HG02678 (cell line): ENCODE data around the gene SNX11.
A peak's percentile ranks its signal among the peaks of the same experiment; 100 is the strongest.
"Not testable (repeated sequence)": the region's sequence is repeated elsewhere in the genome, so short reads cannot be mapped to it uniquely, and the experiment has no call there.

Source experiments
- ATAC-seq: cut with Tn5 transposase; IDR thresholded peaks from one replicate; pipeline ENCODE4 v1.9.1; 2021; ENCODE audit warnings: mild to moderate bottlenecking, moderate library complexity; ENCODE audit not compliant: unreplicated experiment

The SNX11 gene, protein sequence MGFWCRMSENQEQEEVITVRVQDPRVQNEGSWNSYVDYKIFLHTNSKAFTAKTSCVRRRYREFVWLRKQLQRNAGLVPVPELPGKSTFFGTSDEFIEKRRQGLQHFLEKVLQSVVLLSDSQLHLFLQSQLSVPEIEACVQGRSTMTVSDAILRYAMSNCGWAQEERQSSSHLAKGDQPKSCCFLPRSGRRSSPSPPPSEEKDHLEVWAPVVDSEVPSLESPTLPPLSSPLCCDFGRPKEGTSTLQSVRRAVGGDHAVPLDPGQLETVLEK

DNA sequence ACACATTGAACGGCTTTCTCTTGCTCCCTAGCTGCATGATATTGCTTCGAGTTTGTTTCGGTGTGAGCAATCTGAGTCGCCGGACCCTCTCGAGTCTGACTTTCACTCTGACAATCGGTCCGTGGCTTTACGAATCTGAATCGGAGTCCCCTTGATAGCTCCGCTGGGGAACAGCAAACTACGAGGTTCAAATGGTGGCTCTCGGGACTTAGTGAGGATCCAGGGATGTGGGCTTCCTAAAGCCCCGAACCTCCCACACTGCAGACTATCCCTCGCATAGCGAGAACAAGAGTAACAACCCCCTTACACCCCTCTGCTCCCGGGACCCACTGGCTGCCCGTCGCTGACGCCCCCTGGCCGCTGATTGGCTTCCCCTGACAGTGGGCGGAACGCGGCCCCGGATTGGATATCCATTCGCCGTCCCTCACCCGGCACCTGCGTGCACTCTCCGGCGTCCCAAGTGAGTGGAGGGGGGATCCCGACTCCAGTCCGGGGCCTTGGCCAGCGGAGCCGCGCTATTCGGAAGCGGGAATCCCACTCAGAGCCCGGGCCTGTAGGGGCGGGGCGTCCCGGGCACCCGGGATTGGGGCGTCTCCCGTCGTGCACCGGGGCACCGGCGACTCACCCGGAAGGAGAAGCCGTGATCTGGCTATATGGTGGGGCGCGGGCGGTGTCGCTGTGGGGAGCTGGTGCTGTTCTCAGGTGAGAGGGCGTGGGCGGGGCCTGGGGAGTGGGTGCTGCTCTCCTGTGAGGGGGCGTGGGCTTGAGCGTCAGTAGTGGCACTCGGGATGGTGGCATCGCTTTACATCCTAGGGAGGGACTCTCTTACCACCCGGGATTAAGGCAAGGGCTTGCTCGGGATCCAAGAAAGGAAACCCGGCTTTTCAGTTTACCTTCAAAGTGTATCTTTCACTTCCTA is at the start of gene SNX11:
Gene SNX11, plus strand, starts transcription at position 630 of the 919 bp plus-strand sequence. CDS start 4,278 bp downstream, outside the sequence.
- peak; percentile 83 for ATAC-seq

- no peak for ATAC-seq
These were observed 49.0 kb upstream of the SNX11 start for GRCh38 chr17:48058393-48059124.

- ATAC-seq = no peak
These were observed 48.4 kb upstream of the SNX11 start for GRCh38 chr17:48059125-48059668.

GRCh38 chr17:48060249-48060648 is 47.3 kb upstream of the SNX11 start:
- ATAC-seq = no peak

GRCh38 chr17:48062273-48062672 is 45.3 kb upstream of the SNX11 start:
- ATAC-seq = no peak

GRCh38 chr17:48064638-48065037 is 42.9 kb upstream of the SNX11 start:
- ATAC-seq = no peak

- ATAC-seq = no peak
These were observed 41.4 kb upstream of the SNX11 start for GRCh38 chr17:48066192-48066591.

DNA sequence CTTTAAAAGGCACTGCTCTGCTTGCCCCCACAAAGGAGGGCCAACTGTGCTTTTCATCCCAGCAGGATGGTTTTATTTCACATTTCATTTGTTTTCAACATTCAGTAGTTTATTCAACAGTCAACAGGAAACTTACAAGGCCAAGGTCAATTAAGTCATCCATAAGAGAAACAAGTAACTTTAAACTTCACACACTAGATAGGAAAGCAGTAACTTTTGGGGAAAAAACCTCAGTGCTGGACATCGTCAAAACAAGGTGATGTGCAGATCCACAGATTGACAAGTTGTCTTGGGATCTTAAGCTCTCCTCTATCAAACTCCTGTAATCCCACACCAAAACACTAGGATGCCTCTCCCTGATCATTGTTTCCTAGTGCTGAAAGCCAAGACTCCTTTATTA is 40.9 kb upstream of the SNX11 start:
- no peak for ATAC-seq

GRCh38 chr17:48067245-48067644 is 40.3 kb upstream of the SNX11 start:
- ATAC-seq = no peak

GRCh38 chr17:48067808-48068207 is 39.8 kb upstream of the SNX11 start:
- not testable (repeated sequence) for ATAC-seq

DNA sequence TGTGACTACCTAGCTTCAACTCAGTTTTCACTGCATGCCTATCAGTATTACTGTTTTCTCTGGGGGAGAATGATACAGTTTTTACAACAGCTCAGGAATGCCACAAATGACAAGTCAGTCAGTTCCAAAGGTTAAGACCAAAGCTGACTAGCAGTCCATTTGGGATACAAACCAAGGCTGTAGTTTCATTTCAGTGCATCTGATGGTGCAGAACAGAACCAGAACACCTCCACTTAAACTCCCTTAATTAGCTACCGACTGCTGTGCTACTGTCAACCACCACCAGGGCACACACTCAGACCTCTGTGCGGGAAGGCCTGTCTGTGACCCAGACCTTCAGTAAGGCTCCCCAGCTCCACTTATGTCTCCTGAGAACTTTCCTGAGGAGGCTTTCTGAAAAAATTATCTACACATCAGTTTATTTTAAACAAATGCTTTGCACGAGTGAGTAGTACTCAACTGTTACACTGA is 39.0 kb upstream of the SNX11 start:
- no peak for ATAC-seq

- ATAC-seq = no peak
These were observed 37.4 kb upstream of the SNX11 start for GRCh38 chr17:48070195-48070594.

DNA sequence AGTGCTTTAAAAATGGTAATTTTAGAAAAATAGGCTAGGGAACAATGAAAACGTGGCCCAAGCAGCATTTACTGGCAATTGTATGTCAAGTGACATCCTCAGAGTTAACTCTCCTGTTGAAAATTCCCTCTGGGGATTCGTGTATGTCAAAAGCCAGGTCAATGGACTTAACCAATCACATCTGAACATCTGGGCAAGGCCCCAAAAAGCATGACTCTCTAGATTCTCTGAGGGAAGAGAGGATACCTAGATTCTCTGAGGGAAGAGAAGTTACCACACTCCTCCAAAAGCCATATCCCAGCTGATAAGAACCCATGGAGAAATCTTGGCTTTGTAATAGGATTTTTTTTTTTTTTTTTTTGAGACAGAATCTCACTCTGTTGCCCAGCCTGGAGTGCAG is 35.9 kb upstream of the SNX11 start:
- ATAC-seq = no peak

GRCh38 chr17:48072811-48073210 is 34.8 kb upstream of the SNX11 start:
- ATAC-seq = not testable (repeated sequence)

- ATAC-seq = not testable (repeated sequence)
These were observed 33.9 kb upstream of the SNX11 start for GRCh38 chr17:48073566-48074094.

- ATAC-seq = no peak
These were observed 33.1 kb upstream of the SNX11 start for GRCh38 chr17:48074322-48075081.

- ATAC-seq = not testable (repeated sequence)
These were observed 30.4 kb upstream of the SNX11 start for GRCh38 chr17:48077152-48077551.

- ATAC-seq = no peak
These were observed 25.7 kb upstream of the SNX11 start for GRCh38 chr17:48081858-48082257.

DNA sequence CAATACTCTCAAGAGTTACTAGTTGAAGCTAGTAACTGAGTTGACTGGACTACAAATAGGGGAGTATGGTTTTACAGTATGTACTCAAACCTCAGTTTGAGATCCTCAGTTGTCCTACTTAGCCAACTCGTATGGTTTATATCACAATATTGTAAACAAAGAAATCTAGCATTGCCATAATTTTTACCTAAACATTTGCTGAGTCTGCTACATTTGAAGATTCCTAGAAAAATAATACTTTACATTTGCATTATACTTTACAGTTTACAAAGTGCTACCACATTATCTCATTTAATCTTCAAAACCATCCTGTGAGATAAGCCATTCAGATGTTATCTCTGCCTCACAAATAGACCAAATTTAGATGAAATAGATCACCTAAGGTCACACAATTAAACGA is 22.6 kb upstream of the SNX11 start:
- no peak for ATAC-seq
